ENCODE measurements around the gene CCDC110.

DNA sequence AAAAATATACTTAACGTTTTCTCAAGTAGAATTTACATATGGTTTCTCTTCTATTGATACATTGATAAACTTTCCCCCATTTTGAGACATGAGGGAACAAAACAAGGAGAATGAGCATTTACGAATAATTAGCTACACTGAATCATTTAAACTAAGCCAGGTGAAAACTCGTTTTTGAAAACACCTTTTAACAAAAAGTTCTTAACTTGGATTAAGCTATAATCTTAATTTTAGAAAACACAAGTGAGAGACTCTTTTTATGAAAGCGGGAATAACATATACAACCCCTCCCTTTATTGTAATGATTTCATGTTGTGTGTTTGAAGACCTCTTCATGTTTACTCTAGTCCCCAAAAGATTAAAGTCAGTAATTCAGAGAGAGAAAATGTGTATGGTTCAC is 43.7 kb upstream of the CCDC110 start:
- TF ChIP-seq CTCF (IDR thresholded peaks at IDR 0.05) (no peak), EP300 (IDR thresholded peaks at IDR 0.05) (no peak), POLR2AphosphoS5 (IDR thresholded peaks at IDR 0.05) (no peak), POLR2A (IDR thresholded peaks at IDR 0.05) (no peak)

Measured in gastroesophageal sphincter (tissue), 3 donors.